PFSK-1 (cell line): ENCODE data around the gene S1PR2.

Source experiments
- FOXP2 ChIP-seq: optimal IDR thresholded peaks from 2 replicates; pipeline ENCODE3; 2011; ENCODE audit warnings: borderline replicate concordance, control low read depth, inconsistent platforms; ENCODE audit not compliant: insufficient read depth; ENCODE audit errors: extremely low read length, extremely low read depth
- POLR2AphosphoS5 ChIP-seq: IDR thresholded peaks from 2 replicates; pipeline ENCODE4 v1.6.1; 2012; ENCODE audit warnings: low read depth, mild to moderate bottlenecking, control low read depth, low read length, moderate library complexity
- REST ChIP-seq, 2 experiments: IDR thresholded peaks; 2 replicates each; pipeline versions ENCODE4 v1.6.1 to v1.8.0; 2011 to 2012; ENCODE audit warnings: low read depth in 2 of 2, low read length in 2 of 2, control low read depth in 1 of 2, inconsistent platforms in 1 of 2, mild to moderate bottlenecking in 1 of 2, moderate library complexity in 1 of 2; ENCODE audit not compliant: insufficient read depth in 1 of 2
- SIN3A ChIP-seq: IDR thresholded peaks from 2 replicates; pipeline ENCODE4 v1.6.1; 2012; ENCODE audit warnings: mild to moderate bottlenecking, low read length, moderate library complexity, borderline replicate concordance; ENCODE audit not compliant: insufficient read depth
- TAF1 ChIP-seq: IDR thresholded peaks from 2 replicates; pipeline ENCODE4 v1.6.1; 2012; ENCODE audit warnings: low read length, control low read depth, borderline replicate concordance; ENCODE audit not compliant: insufficient read depth

GRCh38 chr19:10270180-10270615 lies 39.1 kb upstream of the S1PR2 start:
- TF ChIP-seq POLR2AphosphoS5 (no peak), REST (IDR thresholded peaks at IDR 0.05; ENCODE audit: insufficient read depth in 1 of 2, low read depth in 2 of 2, low read length in 2 of 2) (no peak), FOXP2 (no peak), SIN3A (no peak), TAF1 (no peak)
